SJCRH30 (cell line): Measurements from ENCODE around the gene MCTP2. TPM values are rescaled to one million over a fixed set of nuclear protein-coding genes. Genes with fewer than 3 reads are reported as not detected.
A peak's percentile ranks its signal among the peaks of the same experiment; 100 is the strongest.

ENCODE experiments used
- DNase-seq, 2 experiments: peaks; one replicate each; pipeline ENCODE4 v3.0.0-alpha.2; 2015 to 2020
- H3K27ac ChIP-seq: fragments of 250-450 bp; sonication (Bioruptor Pico); 2 replicates; pipeline ENCODE4 v1.5.1; 2020; ENCODE audit warnings: mild to moderate bottlenecking, moderate library complexity
- H3K27me3 ChIP-seq: fragments of 250-450 bp; sonication (Bioruptor Pico); 2 replicates; pipeline ENCODE4 v1.5.1; 2020; ENCODE audit warnings: mild to moderate bottlenecking, moderate library complexity
- H3K36me3 ChIP-seq: fragments of 250-450 bp; sonication (Bioruptor Pico); 2 replicates; pipeline ENCODE4 v1.5.1; 2020; ENCODE audit warnings: mild to moderate bottlenecking, moderate library complexity
- H3K4me1 ChIP-seq: fragments of 250-450 bp; sonication (Bioruptor Pico); 2 replicates; pipeline ENCODE4 v1.5.1; 2020; ENCODE audit warnings: mild to moderate bottlenecking, moderate library complexity
- H3K4me3 ChIP-seq: fragments of 250-450 bp; sonication (Bioruptor Pico); 2 replicates; pipeline ENCODE4 v1.5.1; 2020; ENCODE audit warnings: mild to moderate bottlenecking, moderate library complexity
- H3K9me3 ChIP-seq: fragments of 250-450 bp; sonication (Bioruptor Pico); replicated peaks from 2 replicates; pipeline ENCODE4 v1.5.1; 2020; ENCODE audit warnings: mild to moderate bottlenecking, moderate library complexity
- total RNA-seq: library from RNA; depleted of rRNA; stranded (reverse); fragments of >200 nt; shearing (Covaris generic); gene quantifications from 2 replicates; pipeline ENCODE4 v1.2.3, GENCODE V29; 2014

MCTP2 gene
- total RNA-seq, 1 experiment from 2014 or later, result 0.38 TPM

GRCh38 chr15:94383706-94384105 is 152.3 kb downstream of the MCTP2 start:
- H3K27me3 ChIP-seq, result no peaks in the 10 kb centered on the region
- no peaks in the 10 kb centered on the region for H3K36me3 ChIP-seq
- H3K4me3 ChIP-seq, result no peak overlapping the region
- DNase-seq, result no peak
- H3K9me3 ChIP-seq, result no peaks in the 10 kb centered on the region; the same call in 1 of the 2 replicates
- H3K4me1 ChIP-seq, result peaks cover 10% of the 10 kb centered on the region
- no peak overlapping the region for H3K27ac ChIP-seq

GRCh38 chr15:94385441-94385840 is 154.1 kb downstream of the MCTP2 start:
- Histone ChIP-seq H3K4me3 (no peak overlapping the region), H3K4me1 (peaks cover 10% of the 10 kb centered on the region)
- DNase-seq, result no peak

GRCh38 chr15:94386351-94386750 is 155.0 kb downstream of the MCTP2 start:
- DNase-seq, result no peak
- H3K27me3 ChIP-seq, result no peaks in the 10 kb centered on the region
- no peaks in the 10 kb centered on the region; the same call in 1 of the 2 replicates for H3K9me3 ChIP-seq
- peaks cover 10% of the 10 kb centered on the region for H3K4me1 ChIP-seq
- H3K27ac ChIP-seq, result no peak overlapping the region
- no peak overlapping the region for H3K4me3 ChIP-seq
- H3K36me3 ChIP-seq, result no peaks in the 10 kb centered on the region

More at GRCh38 chr15:94385441-94385840, 154.1 kb downstream of the MCTP2 start:
- Histone ChIP-seq H3K9me3 (no peaks in the 10 kb centered on the region; the same call in 1 of the 2 replicates), H3K27ac (no peak overlapping the region), H3K36me3 (no peaks in the 10 kb centered on the region), H3K27me3 (no peaks in the 10 kb centered on the region)

GRCh38 chr15:94387442-94387841 is 156.1 kb downstream of the MCTP2 start:
- peaks cover 10% of the 10 kb centered on the region for H3K4me1 ChIP-seq
- no peaks in the 10 kb centered on the region for H3K27me3 ChIP-seq
- no peaks in the 10 kb centered on the region for H3K36me3 ChIP-seq
- H3K4me3 ChIP-seq, result no peak overlapping the region
- peak overlapping the region; percentile 15; the same call in 1 of the 2 replicates for H3K27ac ChIP-seq
- no peaks in the 10 kb centered on the region; the same call in 1 of the 2 replicates for H3K9me3 ChIP-seq
- DNase-seq, result no peak

DNA sequence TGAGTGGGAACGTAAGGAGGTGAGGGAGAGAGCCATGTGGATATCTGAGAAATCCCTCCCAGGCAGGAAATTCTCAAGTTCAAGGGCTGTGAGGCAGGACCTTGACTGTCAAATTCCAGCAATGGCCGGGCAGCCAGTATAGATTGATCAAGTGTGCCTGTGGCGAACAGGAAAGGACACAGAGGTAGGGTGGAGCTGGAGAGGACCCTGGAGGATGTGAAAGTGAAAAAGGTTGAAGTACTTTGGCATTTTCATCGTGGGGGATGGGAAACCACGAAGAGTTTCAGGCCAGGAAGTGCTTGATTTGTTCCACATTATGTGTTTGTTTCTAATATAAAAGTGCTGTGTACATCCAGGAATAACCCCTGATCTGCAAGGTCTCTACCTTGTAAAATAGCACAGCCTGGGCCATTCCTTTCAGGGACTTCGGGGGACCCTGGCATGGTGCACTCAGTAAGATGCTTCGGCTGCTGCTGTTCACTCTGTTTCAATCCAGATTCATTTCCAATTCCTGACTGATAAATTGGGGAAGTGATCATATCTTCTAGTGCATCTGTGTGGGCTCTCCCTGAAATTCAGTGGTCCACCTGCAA is 156.6 kb downstream of the MCTP2 start:
- peak overlapping the region; percentile 15; the same call in 1 of the 2 replicates for H3K27ac ChIP-seq
- no peaks in the 10 kb centered on the region; the same call in 1 of the 2 replicates for H3K9me3 ChIP-seq
- no peaks in the 10 kb centered on the region for H3K36me3 ChIP-seq
- peaks cover 10% of the 10 kb centered on the region for H3K4me1 ChIP-seq
- peak; percentile 12 to 47 for DNase-seq
- no peaks in the 10 kb centered on the region for H3K27me3 ChIP-seq
- no peak overlapping the region for H3K4me3 ChIP-seq

DNA sequence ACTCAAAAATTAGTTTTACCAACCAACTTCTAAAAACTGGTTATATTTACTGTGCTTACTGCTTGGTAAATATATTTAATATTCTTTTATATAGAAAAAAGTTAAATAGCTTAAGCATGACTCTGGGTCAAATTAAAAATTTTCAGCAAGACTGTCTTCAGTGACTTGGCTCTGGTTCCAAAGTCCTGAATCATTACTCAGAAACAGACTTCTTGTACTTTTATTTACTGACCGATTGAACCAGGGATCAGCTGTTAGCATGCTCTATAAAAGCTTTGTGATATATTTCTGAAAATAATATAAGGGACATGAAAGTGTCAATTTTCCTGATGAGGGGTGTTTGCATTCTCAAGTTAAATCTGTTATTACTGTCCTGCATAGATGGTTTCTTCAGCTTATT is 164.3 kb downstream of the MCTP2 start:
- Histone ChIP-seq H3K4me1 (no peaks in the 10 kb centered on the region), H3K27ac (no peak overlapping the region), H3K36me3 (no peaks in the 10 kb centered on the region), H3K27me3 (no peaks in the 10 kb centered on the region), H3K4me3 (no peak overlapping the region), H3K9me3 (no peaks in the 10 kb centered on the region)
- DNase-seq, result no peak

- no peak for DNase-seq
- Histone ChIP-seq H3K36me3 (no peaks in the 10 kb centered on the region), H3K4me3 (no peak overlapping the region), H3K4me1 (no peaks in the 10 kb centered on the region), H3K27me3 (no peaks in the 10 kb centered on the region), H3K9me3 (no peaks in the 10 kb centered on the region), H3K27ac (no peak overlapping the region)
These were observed 166.0 kb downstream of the MCTP2 start for GRCh38 chr15:94397337-94397736.

DNA sequence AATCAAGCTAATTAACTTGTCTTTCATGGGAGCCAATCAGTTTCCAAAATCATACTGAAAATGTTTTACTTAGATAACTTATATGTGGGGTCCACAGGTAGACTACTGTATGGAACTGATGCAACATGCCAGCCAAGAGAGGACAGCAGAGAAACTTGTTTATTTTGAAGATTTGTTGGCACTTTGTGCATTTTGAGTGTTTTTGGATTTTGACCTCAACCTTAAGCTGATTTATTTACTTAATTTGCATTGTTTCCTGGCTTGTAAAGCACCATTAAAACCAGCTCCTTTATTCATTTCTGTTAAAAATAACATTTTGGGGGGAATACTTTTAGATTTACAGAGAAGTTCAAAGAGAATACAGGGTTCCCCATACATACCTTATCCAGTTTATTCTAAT is 166.6 kb downstream of the MCTP2 start:
- no peak for DNase-seq
- Histone ChIP-seq H3K36me3 (no peaks in the 10 kb centered on the region), H3K27me3 (no peaks in the 10 kb centered on the region), H3K4me3 (no peak overlapping the region), H3K27ac (no peak overlapping the region), H3K4me1 (no peaks in the 10 kb centered on the region), H3K9me3 (no peaks in the 10 kb centered on the region)

GRCh38 chr15:94400526-94401298 is 169.4 kb downstream of the MCTP2 start:
- Histone ChIP-seq H3K27me3 (no peaks in the 10 kb centered on the region), H3K27ac (no peak overlapping the region), H3K4me3 (no peak overlapping the region)

GRCh38 chr15:94403331-94403730 is 172.0 kb downstream of the MCTP2 start:
- no peak overlapping the region for H3K27ac ChIP-seq
- no peaks in the 10 kb centered on the region for H3K4me1 ChIP-seq
- no peaks in the 10 kb centered on the region for H3K36me3 ChIP-seq

More at GRCh38 chr15:94400526-94401298, 169.4 kb downstream of the MCTP2 start:
- DNase-seq, result peak in 1 of 2 experiments; percentile 14
- no peaks in the 10 kb centered on the region for H3K4me1 ChIP-seq
- H3K36me3 ChIP-seq, result no peaks in the 10 kb centered on the region
- no peaks in the 10 kb centered on the region for H3K9me3 ChIP-seq

GRCh38 chr15:94404733-94405283 is 173.4 kb downstream of the MCTP2 start:
- H3K27me3 ChIP-seq, result no peaks in the 10 kb centered on the region
- H3K27ac ChIP-seq, result no peak overlapping the region
- H3K4me3 ChIP-seq, result no peak overlapping the region
- no peaks in the 10 kb centered on the region for H3K9me3 ChIP-seq
- H3K36me3 ChIP-seq, result no peaks in the 10 kb centered on the region
- no peak for DNase-seq
- H3K4me1 ChIP-seq, result no peaks in the 10 kb centered on the region

More at GRCh38 chr15:94403331-94403730, 172.0 kb downstream of the MCTP2 start:
- no peak overlapping the region for H3K4me3 ChIP-seq
- no peaks in the 10 kb centered on the region for H3K9me3 ChIP-seq
- no peaks in the 10 kb centered on the region for H3K27me3 ChIP-seq
- DNase-seq, result peak in 1 of 2 experiments; percentile 7

DNA sequence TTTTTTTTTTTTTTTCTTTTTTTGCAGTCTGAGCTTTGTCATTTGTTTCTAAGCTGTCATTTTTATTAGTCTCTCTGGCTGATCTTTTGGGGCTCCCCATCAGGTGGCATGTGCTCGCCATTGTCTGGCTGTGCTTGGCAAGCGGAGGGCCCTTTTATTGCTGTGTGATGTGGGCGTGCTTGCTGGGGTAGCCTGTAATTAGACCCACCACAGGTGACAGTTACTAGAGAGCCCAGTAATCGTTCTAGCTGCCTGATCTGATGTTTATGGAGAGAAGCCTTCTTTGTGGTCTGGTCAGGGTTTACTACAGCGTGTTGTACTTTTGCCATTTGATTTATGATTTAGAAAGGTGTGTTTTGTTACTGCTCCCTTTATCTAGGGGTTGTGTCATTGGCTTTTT is 179.9 kb downstream of the MCTP2 start:
- H3K4me1 ChIP-seq, result peaks cover 16% of the 10 kb centered on the region
- H3K4me3 ChIP-seq, result no peak overlapping the region
- DNase-seq, result peak in 1 of 2 experiments; percentile 56
- no peaks in the 10 kb centered on the region for H3K9me3 ChIP-seq
- no peaks in the 10 kb centered on the region for H3K27me3 ChIP-seq
- no peak overlapping the region for H3K27ac ChIP-seq
- H3K36me3 ChIP-seq, result no peaks in the 10 kb centered on the region

- Histone ChIP-seq H3K9me3 (no peaks in the 10 kb centered on the region), H3K27me3 (no peaks in the 10 kb centered on the region), H3K36me3 (no peaks in the 10 kb centered on the region), H3K4me1 (peaks cover 20% of the 10 kb centered on the region), H3K27ac (no peak overlapping the region), H3K4me3 (no peak overlapping the region)
- DNase-seq, result peak in 1 of 2 experiments; percentile 45
These were observed 180.5 kb downstream of the MCTP2 start for GRCh38 chr15:94411846-94412245.

- peak in 1 of 2 experiments; percentile 68 for DNase-seq
- Histone ChIP-seq H3K4me1 (peaks cover 32% of the 10 kb centered on the region), H3K36me3 (no peaks in the 10 kb centered on the region), H3K9me3 (no peaks in the 10 kb centered on the region), H3K27me3 (no peaks in the 10 kb centered on the region), H3K27ac (no peak overlapping the region), H3K4me3 (no peak overlapping the region)
These were observed 181.8 kb downstream of the MCTP2 start for GRCh38 chr15:94412979-94413746.
